Measurements from ENCODE around the gene CCDC106.

Gene CCDC106

GRCh38 chr19:55655648-55656040, 7.6 kb downstream of the CCDC106 start:
- DNase-seq (ENCODE audit: insufficient read length, low spot score), result no peak
- no peak for TF ChIP-seq POLR2A (IDR thresholded peaks at IDR 0.05; ENCODE audit: low read depth, low read length)
- no peak for FAIRE-seq

GRCh38 chr19:55656552-55656951, 8.5 kb downstream of the CCDC106 start:
- no peak for TF ChIP-seq POLR2A (IDR thresholded peaks at IDR 0.05; ENCODE audit: low read depth, low read length)
- DNase-seq (ENCODE audit: insufficient read length, low spot score) (no peak), FAIRE-seq (no peak)

DNA sequence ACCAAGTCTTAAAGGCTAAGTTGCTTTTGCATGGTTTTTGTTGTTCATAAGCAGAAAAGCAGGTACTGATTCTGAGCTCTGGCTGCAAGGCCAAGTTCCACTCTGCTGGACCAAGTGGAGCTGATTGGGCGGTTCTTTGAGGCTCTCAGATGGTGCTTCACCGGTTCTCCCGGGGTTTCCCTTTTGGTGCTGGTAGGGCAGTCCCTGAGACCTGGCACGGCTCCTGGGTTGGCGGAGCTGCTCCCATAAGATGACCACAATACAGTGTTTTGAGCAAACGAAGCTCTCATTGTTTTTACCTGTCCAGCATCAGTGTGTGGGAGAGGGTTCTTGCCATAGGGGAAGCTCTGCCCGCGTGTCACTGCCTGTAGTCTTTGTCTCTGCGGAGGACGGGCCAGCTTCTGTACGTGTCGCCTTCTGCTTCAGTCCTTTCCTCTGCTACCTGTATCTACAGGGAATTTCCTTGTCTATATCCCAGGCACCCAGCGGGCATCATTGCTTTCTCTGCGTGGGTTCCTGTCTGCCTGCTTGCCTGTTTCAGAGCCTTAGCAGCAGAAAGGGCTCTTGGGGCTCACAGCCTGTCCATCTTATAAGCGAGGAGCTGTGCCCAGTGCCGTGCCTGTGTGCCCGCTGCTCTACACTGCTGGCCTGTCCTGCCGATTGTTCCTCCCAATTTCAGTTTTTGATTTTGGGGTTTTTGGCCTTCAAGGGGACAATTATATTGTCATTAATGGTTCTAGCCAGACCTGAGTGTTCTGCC, 9.2 kb downstream of the CCDC106 start:
- DNase-seq (ENCODE audit: insufficient read length, low spot score), result no peak
- FAIRE-seq, result no peak
- no peak for TF ChIP-seq POLR2A (IDR thresholded peaks at IDR 0.05; ENCODE audit: low read depth, low read length)

GRCh38 chr19:55658846-55659459, 10.9 kb downstream of the CCDC106 start:
- FAIRE-seq, result no peak
- DNase-seq (ENCODE audit: insufficient read length, low spot score), result no peak
- TF ChIP-seq POLR2A (IDR thresholded peaks at IDR 0.05; ENCODE audit: low read depth, low read length), result no peak

DNA sequence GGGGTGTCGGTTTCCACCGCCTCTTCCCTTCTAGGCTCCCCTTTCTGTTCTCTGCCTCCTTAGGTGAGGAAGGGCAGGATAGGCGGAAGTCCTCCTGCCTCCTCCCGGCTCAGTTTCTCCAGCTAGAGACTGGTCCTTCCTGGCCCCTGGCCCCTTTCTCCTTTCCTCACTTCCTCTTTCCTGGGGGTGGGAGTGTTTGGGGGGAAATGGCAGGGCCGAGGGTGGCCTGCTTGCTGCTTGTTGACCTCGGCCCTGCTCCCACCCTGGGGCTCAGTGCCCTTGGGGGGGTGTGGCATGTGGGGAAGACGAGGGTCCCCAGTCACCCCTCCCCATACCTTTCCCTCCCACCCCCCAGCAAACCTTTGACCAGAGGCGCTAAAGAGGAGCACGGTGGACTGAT, 11.8 kb downstream of the CCDC106 start:
- FAIRE-seq (no peak), DNase-seq (ENCODE audit: insufficient read length, low spot score) (no peak)
- TF ChIP-seq POLR2A (IDR thresholded peaks at IDR 0.05; ENCODE audit: low read depth, low read length), result no peak

- DNase-seq (ENCODE audit: insufficient read length, low spot score), result no peak
- no peak for FAIRE-seq
- no peak for TF ChIP-seq POLR2A (IDR thresholded peaks at IDR 0.05; ENCODE audit: low read depth, low read length)
These were observed 12.4 kb downstream of the CCDC106 start for GRCh38 chr19:55660404-55660803.

- FAIRE-seq (no peak), DNase-seq (ENCODE audit: insufficient read length, low spot score) (no peak)
- TF ChIP-seq POLR2A (IDR thresholded peaks at IDR 0.05; ENCODE audit: low read depth, low read length), result no peak
These were observed 13.0 kb downstream of the CCDC106 start for GRCh38 chr19:55660991-55661390.

DNA sequence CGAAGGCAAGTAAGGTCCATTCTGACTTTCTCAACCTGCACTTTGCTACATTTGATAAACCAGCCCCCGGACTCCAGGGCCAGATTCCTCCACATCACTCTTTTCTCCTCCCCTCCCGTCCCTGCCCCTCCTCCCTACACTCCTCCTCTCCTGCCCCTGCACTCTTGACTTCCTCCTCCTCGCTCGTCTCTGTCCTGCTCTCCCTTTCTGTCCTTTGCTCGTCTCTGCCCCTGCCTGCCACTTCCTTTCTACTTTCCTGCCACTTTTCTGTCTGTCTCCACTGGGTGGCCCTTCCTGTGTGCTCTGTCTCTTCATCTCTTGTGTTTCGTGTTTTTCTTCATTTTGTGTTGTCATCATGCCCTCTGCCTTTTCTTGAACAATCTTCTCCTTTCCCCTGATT, 13.8 kb downstream of the CCDC106 start:
- TF ChIP-seq POLR2A (IDR thresholded peaks at IDR 0.05; ENCODE audit: low read depth, low read length), result no peak
- no peak for FAIRE-seq

GRCh38 chr19:55663846-55664536, 16.0 kb downstream of the CCDC106 start:
- TF ChIP-seq POLR2A (IDR thresholded peaks at IDR 0.05; ENCODE audit: low read depth, low read length), result no peak
- DNase-seq (ENCODE audit: insufficient read length, low spot score), result no peak
- no peak for FAIRE-seq

More for the DNA sequence above, 13.8 kb downstream of the CCDC106 start:
- no peak for DNase-seq (ENCODE audit: insufficient read length, low spot score)

DNA sequence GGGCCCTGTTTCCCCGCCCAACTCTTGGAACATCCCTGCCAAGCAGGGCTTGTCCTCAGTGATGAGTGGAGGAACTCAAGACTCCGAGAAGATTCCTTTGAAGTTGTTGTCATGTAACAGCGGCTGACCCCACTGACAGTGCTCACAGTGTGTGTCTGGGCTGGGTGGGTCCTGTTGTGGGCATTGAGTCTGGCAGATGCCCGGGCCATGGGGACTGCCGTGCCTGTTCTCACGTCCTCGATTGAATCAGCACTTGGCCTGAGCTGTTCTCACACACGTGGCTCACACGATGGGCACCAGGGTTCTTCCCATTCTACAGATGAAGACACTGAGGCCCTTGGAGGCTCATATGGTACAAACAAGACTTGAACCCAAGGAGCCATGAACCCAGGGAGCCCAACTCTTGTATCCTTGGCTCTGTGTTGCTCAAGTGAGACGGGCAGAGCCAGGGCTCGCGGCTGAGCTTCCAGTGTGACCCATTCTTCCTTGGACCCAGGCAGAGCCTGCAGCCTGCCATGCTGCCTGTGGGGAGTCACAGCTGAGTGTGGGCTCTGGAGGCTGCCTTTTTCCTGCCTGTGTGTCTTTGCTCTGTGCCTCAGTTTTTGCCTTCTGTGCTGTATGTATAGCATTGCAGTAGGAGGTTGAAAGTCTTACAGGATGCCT, 18.5 kb downstream of the CCDC106 start:
- DNase-seq (ENCODE audit: insufficient read length, low spot score), result no peak
- no peak for TF ChIP-seq POLR2A (IDR thresholded peaks at IDR 0.05; ENCODE audit: low read depth, low read length)
- no peak for FAIRE-seq

- DNase-seq (ENCODE audit: insufficient read length, low spot score) (no peak), FAIRE-seq (no peak)
- TF ChIP-seq POLR2A (IDR thresholded peaks at IDR 0.05; ENCODE audit: low read depth, low read length), result no peak
These were observed 19.0 kb downstream of the CCDC106 start for GRCh38 chr19:55667006-55667381.

GRCh38 chr19:55667511-55667910, 19.5 kb downstream of the CCDC106 start:
- DNase-seq (ENCODE audit: insufficient read length, low spot score), result no peak

GRCh38 chr19:55667958-55668357, 19.9 kb downstream of the CCDC106 start:
- FAIRE-seq, result no peak
- no peak for TF ChIP-seq POLR2A (IDR thresholded peaks at IDR 0.05; ENCODE audit: low read depth, low read length)
- no peak for DNase-seq (ENCODE audit: insufficient read length, low spot score)

More at GRCh38 chr19:55667511-55667910, 19.5 kb downstream of the CCDC106 start:
- FAIRE-seq, result no peak
- TF ChIP-seq POLR2A (IDR thresholded peaks at IDR 0.05; ENCODE audit: low read depth, low read length), result no peak
